ENCODE results near the gene SV2C.

DNA sequence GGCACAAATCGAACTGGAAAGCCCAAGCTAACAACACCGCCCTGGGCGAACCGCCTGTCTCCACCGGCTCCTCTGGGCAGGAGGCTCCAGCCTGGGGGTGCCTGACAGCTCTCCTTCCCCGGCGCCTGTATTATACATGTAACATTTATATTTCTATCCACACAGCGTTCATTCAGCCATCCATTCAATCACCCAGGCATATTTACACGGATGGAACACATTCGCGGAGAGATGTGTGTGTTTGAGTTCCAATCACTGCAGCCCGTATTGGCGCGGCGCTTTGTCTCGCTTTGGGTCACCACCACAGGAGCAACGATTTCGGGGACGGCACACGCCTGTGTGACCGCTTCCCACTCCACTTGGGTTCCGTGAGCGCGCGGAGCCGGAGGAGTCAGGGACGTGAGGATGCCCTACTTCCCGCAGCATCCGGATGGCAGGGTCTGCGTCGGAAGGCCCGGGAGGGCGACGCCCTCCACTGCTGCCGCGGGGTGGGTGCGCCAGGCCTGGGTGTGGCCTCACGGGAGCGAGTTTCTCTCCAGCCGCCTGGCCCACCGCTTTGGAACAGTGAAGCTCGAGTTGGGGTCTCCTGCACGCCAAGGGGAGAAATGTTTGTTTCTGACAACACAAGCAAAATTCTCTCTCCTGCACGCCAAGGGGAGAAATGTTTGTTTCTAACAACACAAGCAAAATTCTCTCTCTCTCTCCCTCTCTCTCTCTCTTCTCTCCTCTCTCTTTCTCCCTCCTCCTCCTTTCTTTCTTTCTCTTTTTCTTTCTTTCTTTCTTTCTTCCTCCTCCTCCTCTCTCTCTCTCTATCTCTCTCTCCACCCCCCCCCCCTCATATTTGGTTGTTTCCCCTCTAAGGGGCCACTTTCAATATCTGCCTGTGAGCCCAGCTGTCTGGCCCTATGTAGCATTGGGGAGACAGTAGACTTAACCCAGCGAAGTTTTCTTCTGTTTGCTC lies 1.1 kb upstream of the SV2C start:
- TF ChIP-seq SP1 (IDR thresholded peaks at IDR 0.05): no peak
- TF ChIP-seq, protein P1, sequence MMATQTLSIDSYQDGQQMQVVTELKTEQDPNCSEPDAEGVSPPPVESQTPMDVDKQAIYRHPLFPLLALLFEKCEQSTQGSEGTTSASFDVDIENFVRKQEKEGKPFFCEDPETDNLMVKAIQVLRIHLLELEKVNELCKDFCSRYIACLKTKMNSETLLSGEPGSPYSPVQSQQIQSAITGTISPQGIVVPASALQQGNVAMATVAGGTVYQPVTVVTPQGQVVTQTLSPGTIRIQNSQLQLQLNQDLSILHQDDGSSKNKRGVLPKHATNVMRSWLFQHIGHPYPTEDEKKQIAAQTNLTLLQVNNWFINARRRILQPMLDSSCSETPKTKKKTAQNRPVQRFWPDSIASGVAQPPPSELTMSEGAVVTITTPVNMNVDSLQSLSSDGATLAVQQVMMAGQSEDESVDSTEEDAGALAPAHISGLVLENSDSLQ (IDR thresholded peaks at IDR 0.05): no peak
- no peak for TF ChIP-seq LEF1 (IDR thresholded peaks at IDR 0.05; ENCODE audit: borderline replicate concordance)
- no peak for TF ChIP-seq FOXA1 (IDR thresholded peaks at IDR 0.05)
- no peak for TF ChIP-seq HDGF (IDR thresholded peaks at IDR 0.05; ENCODE audit: borderline replicate concordance)
- TF ChIP-seq ELF4 (IDR thresholded peaks at IDR 0.05): no peak

Measured in HEK293T (cell line).